Ishikawa (cell line): ENCODE measurements around the gene NOS1AP.

Experiments used
- CEBPB ChIP-seq: IDR thresholded peaks from 2 replicates; pipeline ENCODE4 v1.6.1; 2012
- CREB1 ChIP-seq: IDR thresholded peaks from 2 replicates; pipeline ENCODE4 v1.6.1; 2012; ENCODE audit warnings: low read depth
- EGR1 ChIP-seq: IDR thresholded peaks from 2 replicates; pipeline ENCODE4 v1.6.1; 2012
- EP300 ChIP-seq: IDR thresholded peaks from 2 replicates; pipeline ENCODE4 v1.6.1; 2012; ENCODE audit warnings: borderline replicate concordance
- FOXM1 ChIP-seq: IDR thresholded peaks from 2 replicates; pipeline ENCODE4 v1.6.1; 2012; ENCODE audit warnings: low read depth, borderline replicate concordance
- NFIC ChIP-seq: IDR thresholded peaks from 2 replicates; pipeline ENCODE4 v1.6.1; 2012
- RAD21 ChIP-seq: IDR thresholded peaks from 2 replicates; pipeline ENCODE4 v1.6.1; 2012; ENCODE audit warnings: low read depth
- TAF1 ChIP-seq: IDR thresholded peaks from 2 replicates; pipeline ENCODE4 v1.6.1; 2012; ENCODE audit warnings: low read depth, mild to moderate bottlenecking
- TCF12 ChIP-seq: IDR thresholded peaks from 2 replicates; pipeline ENCODE4 v1.6.1; 2012; ENCODE audit warnings: low read depth
- TEAD4 ChIP-seq: IDR thresholded peaks from 2 replicates; pipeline ENCODE4 v1.6.1; 2012
- YY1 ChIP-seq: IDR thresholded peaks from 2 replicates; pipeline ENCODE4 v1.6.1; 2012; ENCODE audit warnings: low read depth
- ZBTB7A ChIP-seq: IDR thresholded peaks from 2 replicates; pipeline ENCODE4 v1.6.1; 2012; ENCODE audit warnings: low read depth
- TF ChIP-seq, protein P1 (sequence below): IDR thresholded peaks from 2 replicates; pipeline ENCODE4 v1.6.1; 2012
- TF ChIP-seq, protein P2 (sequence below): IDR thresholded peaks from 2 replicates; pipeline ENCODE4 v1.6.1; 2012; ENCODE audit warnings: low read depth, mild to moderate bottlenecking
- TF ChIP-seq, protein P3 (sequence below): IDR thresholded peaks from 2 replicates; pipeline ENCODE4 v1.6.1; 2012

The NOS1AP gene

DNA sequence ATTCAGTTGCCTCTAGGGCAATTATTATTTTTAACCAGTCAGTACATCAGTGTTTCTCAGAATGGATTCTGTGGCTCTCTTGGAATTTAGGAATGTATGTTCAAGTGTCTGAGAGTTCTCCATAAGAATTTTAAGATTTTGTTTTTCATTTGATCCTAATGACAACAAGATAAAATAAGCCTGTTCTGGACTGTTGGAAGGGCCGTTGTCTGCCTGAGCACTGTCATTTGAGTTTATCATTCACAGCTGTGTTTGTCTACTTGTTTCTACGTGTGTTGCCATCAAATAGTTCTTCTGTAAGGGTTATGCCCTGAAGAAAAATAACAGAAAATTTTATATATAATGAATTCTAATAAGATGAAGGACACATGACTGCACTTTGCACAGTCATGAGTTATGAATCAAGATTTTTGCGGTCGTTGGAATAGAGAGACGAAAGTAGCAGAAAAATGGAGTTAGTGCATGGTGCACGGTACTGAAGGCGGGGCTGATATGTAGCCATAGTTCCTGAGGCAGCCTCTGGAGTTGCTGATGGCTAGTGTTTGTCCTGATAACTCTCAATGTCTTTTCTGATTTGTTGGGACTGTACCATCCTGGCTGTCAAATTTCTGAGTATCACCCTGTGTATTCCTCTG lies 92.5 kb downstream of the NOS1AP start:
- TF ChIP-seq, protein P1, sequence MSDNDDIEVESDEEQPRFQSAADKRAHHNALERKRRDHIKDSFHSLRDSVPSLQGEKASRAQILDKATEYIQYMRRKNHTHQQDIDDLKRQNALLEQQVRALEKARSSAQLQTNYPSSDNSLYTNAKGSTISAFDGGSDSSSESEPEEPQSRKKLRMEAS, result no peak
- TF ChIP-seq EGR1 (no peak), EP300 (no peak), FOXM1 (no peak), NFIC (no peak), TCF12 (no peak), RAD21 (no peak), ZBTB7A (no peak), YY1 (no peak), CEBPB (no peak), CREB1 (no peak), TEAD4 (no peak), TAF1 (no peak)
- TF ChIP-seq, protein P2, sequence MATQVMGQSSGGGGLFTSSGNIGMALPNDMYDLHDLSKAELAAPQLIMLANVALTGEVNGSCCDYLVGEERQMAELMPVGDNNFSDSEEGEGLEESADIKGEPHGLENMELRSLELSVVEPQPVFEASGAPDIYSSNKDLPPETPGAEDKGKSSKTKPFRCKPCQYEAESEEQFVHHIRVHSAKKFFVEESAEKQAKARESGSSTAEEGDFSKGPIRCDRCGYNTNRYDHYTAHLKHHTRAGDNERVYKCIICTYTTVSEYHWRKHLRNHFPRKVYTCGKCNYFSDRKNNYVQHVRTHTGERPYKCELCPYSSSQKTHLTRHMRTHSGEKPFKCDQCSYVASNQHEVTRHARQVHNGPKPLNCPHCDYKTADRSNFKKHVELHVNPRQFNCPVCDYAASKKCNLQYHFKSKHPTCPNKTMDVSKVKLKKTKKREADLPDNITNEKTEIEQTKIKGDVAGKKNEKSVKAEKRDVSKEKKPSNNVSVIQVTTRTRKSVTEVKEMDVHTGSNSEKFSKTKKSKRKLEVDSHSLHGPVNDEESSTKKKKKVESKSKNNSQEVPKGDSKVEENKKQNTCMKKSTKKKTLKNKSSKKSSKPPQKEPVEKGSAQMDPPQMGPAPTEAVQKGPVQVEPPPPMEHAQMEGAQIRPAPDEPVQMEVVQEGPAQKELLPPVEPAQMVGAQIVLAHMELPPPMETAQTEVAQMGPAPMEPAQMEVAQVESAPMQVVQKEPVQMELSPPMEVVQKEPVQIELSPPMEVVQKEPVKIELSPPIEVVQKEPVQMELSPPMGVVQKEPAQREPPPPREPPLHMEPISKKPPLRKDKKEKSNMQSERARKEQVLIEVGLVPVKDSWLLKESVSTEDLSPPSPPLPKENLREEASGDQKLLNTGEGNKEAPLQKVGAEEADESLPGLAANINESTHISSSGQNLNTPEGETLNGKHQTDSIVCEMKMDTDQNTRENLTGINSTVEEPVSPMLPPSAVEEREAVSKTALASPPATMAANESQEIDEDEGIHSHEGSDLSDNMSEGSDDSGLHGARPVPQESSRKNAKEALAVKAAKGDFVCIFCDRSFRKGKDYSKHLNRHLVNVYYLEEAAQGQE, result no peak
- TF ChIP-seq, protein P3, sequence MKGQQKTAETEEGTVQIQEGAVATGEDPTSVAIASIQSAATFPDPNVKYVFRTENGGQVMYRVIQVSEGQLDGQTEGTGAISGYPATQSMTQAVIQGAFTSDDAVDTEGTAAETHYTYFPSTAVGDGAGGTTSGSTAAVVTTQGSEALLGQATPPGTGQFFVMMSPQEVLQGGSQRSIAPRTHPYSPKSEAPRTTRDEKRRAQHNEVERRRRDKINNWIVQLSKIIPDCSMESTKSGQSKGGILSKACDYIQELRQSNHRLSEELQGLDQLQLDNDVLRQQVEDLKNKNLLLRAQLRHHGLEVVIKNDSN, result no peak

DNA sequence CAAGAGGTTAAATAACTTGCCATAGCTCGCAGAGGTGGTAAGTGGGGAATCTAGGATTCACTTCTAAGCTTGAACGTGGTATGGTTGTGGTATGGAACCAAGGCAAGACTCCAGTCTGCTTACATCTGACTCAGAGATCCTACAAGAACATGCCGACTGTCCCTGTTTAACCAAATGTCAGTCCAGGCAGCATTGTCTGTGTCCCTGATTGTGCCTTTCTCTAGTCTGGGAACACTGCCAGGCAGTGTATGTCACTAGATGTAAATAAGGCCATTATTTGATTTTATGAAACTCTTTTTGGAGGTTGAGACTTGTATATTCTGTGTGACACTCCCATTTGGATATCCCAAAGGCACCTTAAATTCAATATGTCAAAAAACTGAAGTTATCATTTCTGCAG lies 96.0 kb downstream of the NOS1AP start:
- TF ChIP-seq FOXM1 (no peak), EGR1 (no peak), CEBPB (no peak), TCF12 (no peak), NFIC (no peak), EP300 (no peak), CREB1 (no peak), TAF1 (no peak), RAD21 (no peak), TEAD4 (no peak)
- TF ChIP-seq, protein P2, result no peak
- TF ChIP-seq, protein P3, result no peak
- TF ChIP-seq, protein P1, result no peak

DNA sequence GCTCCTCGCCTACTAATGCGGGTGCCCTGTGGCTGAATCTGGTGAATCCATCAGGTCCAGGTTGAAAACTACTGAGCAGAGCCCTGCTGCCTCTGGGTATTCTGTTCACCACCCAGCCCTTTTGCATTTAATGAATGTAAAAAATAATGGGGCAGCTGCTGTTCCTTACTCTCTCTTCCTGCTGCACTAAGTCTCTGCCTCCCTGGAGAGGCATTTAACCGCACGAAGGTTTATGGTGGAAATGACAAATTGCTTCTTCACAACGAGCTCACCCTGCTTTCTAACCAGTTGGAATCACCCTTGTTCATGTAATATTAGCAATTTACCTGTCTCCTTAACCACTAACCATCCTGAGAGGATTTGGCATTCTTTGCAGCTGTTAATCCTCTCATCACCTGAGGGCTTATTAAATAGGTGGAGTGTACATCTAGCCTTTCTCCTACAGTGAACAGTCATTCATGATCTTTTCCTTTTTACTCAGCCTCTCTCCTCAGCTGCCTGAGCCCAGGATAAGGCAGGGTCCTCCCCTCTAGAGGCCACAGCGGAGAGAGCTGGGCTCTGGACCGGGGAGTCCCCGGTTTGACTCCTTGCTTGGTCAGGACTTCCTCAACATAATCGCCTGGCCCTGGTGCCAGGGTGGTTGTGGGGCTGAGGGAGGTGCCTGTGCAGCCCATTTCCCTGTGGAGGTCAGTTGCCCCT lies 97.6 kb downstream of the NOS1AP start:
- TF ChIP-seq CEBPB (no peak), EP300 (no peak), TCF12 (no peak), EGR1 (no peak), TEAD4 (no peak), FOXM1 (no peak), TAF1 (no peak), ZBTB7A (no peak), RAD21 (no peak), YY1 (no peak), CREB1 (no peak), NFIC (no peak)
- TF ChIP-seq, protein P3, result no peak
- TF ChIP-seq, protein P2, result no peak
- TF ChIP-seq, protein P1, result no peak
